Keratinocyte (primary cell): Measurements from ENCODE around the gene CIRBP.

Source experiments
- CTCF ChIP-seq, 3 experiments: IDR thresholded peaks in 1 of 3; conservative IDR thresholded peaks in 1 of 3; optimal IDR thresholded peaks in 1 of 3; 2 replicates in 2 of 3; 3 replicates in 1 of 3; pipeline versions ENCODE3 to v1.5.1; 2011; ENCODE audit warnings: low read length in 3 of 3, mild to moderate bottlenecking in 3 of 3, moderate library complexity in 2 of 3, control low read depth in 1 of 3, inconsistent platforms in 1 of 3; ENCODE audit not compliant: insufficient read depth in 2 of 3; ENCODE audit errors: extremely low read depth in 1 of 3
- EZH2 ChIP-seq: IDR thresholded peaks from one replicate; pipeline ENCODE4 v1.6.1; 2012; ENCODE audit warnings: inconsistent platforms, mild to moderate bottlenecking, low read length, moderate library complexity

DNA sequence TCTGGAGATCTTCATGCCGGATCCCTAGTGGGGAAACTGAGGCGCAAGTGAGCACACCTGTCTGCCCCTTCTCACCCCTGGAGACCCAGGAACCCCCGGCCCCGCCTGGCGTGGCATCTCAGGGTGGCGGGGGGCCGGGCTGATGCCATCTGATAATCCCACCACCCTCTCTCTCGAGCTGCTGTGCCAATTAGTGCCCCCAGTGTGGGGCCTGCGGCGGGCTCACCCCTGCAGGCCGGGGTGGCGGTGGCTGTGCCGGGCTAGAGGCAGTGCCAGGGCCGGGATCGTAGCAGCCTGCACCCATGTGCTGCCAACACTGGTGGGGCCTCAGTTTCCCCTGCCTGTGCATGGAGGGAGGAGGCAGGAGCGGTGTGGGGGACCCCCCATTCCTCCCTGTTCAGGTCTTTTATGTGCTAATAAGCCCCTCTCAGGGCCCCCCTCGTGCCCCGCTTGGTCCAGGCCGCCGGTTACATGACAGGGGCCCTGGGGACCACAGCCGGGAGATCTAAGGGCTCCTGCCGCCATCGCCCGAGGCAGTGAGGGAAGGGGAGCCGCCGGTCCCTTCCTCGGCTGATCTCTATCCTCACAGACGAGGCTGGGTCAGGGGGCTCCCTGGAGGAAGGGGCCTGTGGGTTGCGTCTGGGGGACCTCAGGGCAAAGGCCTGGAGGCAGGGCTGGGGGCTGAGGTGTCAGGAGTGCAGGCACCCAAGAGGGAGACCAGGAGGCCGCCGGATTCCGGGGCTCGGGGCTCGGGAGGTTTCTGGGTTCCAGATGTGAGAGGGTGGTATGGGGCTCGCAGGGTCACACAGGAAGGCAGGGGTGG is 24.9 kb downstream of the CIRBP start:
- TF ChIP-seq CTCF (optimal IDR thresholded peaks at IDR 0.05 in 1 of 3, IDR thresholded peaks at IDR 0.05 in 1 of 3, conservative IDR thresholded peaks at IDR 0.05 in 1 of 3; ENCODE audit: extremely low read depth in 1 of 3, insufficient read depth in 2 of 3, low read length in 3 of 3) (no peak), EZH2 (no peak)
